ENCODE measurements around the gene ATP11A.

ATP11A gene

DNA sequence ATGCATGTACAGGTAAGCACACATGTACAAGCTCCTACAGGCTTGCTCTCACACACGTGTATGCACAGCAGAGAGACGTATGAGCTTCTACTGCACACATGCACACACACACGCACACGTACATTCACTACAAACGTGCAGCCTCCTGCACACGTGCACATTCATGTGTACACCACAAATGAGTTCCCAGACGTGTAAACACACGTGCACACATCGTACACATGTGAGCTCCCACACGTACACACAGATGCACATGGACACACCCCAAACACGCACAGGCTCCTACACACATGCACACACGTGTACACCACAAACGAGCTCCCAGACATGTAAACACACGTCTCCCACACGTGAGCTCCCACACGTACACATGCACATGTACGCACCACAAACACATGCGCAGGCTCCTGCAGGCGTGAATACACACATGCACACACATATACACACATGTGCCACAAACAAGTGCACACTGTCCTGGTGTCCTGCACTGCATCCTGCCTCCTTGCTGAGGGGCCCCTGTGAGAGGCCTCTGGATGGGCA, 195.5 kb downstream of the ATP11A start:
- CTCF ChIA-PET, result interaction anchor here (0.7 to 1.2 kb wide), 2 partner anchors 10 to 12 kb away, joined by 3 to 4 read pairs; no protein-coding TSS in a partner anchor
- Histone ChIP-seq H3K27ac (ENCODE audit: extremely low read depth, low read depth, low read length) (no peak overlapping the region), H3K36me3 (ENCODE audit: control insufficient read depth in 2 of 2, insufficient read depth in 1 of 2, low read length in 2 of 2) (peaks cover 0 to 14% of the 10 kb centered on the region in 2 experiments; a peak in 1 of 3 replicates), H3K9me3 (ENCODE audit: control insufficient read depth, insufficient read depth, low read depth, low read length) (no peaks in the 10 kb centered on the region), H3K4me3 (ENCODE audit: low read depth, low read length) (no peak overlapping the region), H3K4me1 (ENCODE audit: control insufficient read depth, insufficient read depth, low read length) (no peaks in the 10 kb centered on the region)
- POLR2A ChIA-PET, result no interaction called here
- TF ChIP-seq ZNF792 (tag by site-specific recombination; IDR thresholded peaks at IDR 0.05) (no peak), ZNF555 (tag by site-specific recombination; conservative IDR thresholded peaks at IDR 0.05) (no peak), ZNF169 (tag by site-specific recombination; IDR thresholded peaks at IDR 0.05) (no peak), ZNF132 (tag by site-specific recombination; IDR thresholded peaks at IDR 0.05; ENCODE audit: borderline replicate concordance) (no peak), ZFHX2 (tag by site-specific recombination; conservative IDR thresholded peaks at IDR 0.05) (no peak), ZNF324 (tag by site-specific recombination; IDR thresholded peaks at IDR 0.05) (no peak)
- TF ChIP-seq, protein P1, sequence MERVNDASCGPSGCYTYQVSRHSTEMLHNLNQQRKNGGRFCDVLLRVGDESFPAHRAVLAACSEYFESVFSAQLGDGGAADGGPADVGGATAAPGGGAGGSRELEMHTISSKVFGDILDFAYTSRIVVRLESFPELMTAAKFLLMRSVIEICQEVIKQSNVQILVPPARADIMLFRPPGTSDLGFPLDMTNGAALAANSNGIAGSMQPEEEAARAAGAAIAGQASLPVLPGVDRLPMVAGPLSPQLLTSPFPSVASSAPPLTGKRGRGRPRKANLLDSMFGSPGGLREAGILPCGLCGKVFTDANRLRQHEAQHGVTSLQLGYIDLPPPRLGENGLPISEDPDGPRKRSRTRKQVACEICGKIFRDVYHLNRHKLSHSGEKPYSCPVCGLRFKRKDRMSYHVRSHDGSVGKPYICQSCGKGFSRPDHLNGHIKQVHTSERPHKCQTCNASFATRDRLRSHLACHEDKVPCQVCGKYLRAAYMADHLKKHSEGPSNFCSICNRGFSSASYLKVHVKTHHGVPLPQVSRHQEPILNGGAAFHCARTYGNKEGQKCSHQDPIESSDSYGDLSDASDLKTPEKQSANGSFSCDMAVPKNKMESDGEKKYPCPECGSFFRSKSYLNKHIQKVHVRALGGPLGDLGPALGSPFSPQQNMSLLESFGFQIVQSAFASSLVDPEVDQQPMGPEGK (tag by site-specific recombination; IDR thresholded peaks at IDR 0.05), result no peak
- TF ChIP-seq, protein P2, sequence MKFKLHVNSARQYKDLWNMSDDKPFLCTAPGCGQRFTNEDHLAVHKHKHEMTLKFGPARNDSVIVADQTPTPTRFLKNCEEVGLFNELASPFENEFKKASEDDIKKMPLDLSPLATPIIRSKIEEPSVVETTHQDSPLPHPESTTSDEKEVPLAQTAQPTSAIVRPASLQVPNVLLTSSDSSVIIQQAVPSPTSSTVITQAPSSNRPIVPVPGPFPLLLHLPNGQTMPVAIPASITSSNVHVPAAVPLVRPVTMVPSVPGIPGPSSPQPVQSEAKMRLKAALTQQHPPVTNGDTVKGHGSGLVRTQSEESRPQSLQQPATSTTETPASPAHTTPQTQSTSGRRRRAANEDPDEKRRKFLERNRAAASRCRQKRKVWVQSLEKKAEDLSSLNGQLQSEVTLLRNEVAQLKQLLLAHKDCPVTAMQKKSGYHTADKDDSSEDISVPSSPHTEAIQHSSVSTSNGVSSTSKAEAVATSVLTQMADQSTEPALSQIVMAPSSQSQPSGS (tag by site-specific recombination; IDR thresholded peaks at IDR 0.05; ENCODE audit: low read depth), result no peak
- TF ChIP-seq, protein P3, sequence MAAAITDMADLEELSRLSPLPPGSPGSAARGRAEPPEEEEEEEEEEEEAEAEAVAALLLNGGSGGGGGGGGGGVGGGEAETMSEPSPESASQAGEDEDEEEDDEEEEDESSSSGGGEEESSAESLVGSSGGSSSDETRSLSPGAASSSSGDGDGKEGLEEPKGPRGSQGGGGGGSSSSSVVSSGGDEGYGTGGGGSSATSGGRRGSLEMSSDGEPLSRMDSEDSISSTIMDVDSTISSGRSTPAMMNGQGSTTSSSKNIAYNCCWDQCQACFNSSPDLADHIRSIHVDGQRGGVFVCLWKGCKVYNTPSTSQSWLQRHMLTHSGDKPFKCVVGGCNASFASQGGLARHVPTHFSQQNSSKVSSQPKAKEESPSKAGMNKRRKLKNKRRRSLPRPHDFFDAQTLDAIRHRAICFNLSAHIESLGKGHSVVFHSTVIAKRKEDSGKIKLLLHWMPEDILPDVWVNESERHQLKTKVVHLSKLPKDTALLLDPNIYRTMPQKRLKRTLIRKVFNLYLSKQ (tag by site-specific recombination; IDR thresholded peaks at IDR 0.05; ENCODE audit: borderline replicate concordance), result no peak

DNA sequence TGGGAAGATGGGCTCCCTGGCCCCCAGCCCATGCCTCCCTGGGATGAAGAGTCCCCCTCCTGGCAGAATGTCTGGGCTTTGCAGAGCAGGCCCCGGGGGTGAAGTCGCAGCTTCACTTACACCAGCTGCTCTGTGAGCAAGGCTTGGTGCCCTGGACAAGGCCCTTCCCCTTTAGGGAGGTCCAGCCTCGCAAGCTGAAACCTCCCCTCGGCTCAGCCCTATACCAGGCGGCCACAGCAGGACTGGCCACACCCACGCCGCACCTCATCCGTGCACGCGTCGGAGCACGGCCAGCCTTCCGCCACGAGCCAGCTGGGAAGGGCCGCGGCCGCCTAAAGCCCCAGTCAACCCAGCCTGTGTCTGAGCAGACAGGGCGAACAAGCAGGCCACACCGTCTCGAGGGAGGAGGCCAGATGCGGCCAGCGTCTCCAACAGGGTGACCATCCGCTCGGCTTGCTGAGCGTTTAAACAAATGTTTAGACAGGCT, 196.0 kb downstream of the ATP11A start:
- H3K4me3 ChIP-seq (ENCODE audit: low read depth, low read length), result no peak overlapping the region
- H3K4me1 ChIP-seq (ENCODE audit: control insufficient read depth, insufficient read depth, low read length), result no peaks in the 10 kb centered on the region
- peaks cover 0 to 9% of the 10 kb centered on the region in 2 experiments; a peak in 1 of 3 replicates for H3K36me3 ChIP-seq (ENCODE audit: control insufficient read depth in 2 of 2, insufficient read depth in 1 of 2, low read length in 2 of 2)
- H3K27ac ChIP-seq (ENCODE audit: extremely low read depth, low read depth, low read length), result no peak overlapping the region
- ChIA-PET CTCF (interaction anchor here (0.7 to 2.2 kb wide), 4 partner anchors 11 to 264 kb away, joined by 3 to 6 read pairs (median 4); no protein-coding TSS in a partner anchor), POLR2A (no interaction called here)
- H3K9me3 ChIP-seq (ENCODE audit: control insufficient read depth, insufficient read depth, low read depth, low read length), result no peaks in the 10 kb centered on the region
- TF ChIP-seq ZNF335 (tag by site-specific recombination; conservative IDR thresholded peaks at IDR 0.05) (peak; percentile 41; the same call in 1 of the 2 replicates), ZBTB17 (tag by site-specific recombination; IDR thresholded peaks at IDR 0.05) (peak; percentile 39; the same call in 1 of the 2 replicates), FEZF1 (tag by site-specific recombination; IDR thresholded peaks at IDR 0.05) (peak; percentile 32; the same call in 1 of the 2 replicates), ZNF175 (tag by site-specific recombination; IDR thresholded peaks at IDR 0.05) (no peak), ZNF600 (tag by site-specific recombination; IDR thresholded peaks at IDR 0.05) (peak; percentile 85), KLF9 (tag by site-specific recombination; IDR thresholded peaks at IDR 0.05; ENCODE audit: low read depth) (peak; percentile 87), ZNF555 (tag by site-specific recombination; conservative IDR thresholded peaks at IDR 0.05) (no peak), KLF1 (tag by site-specific recombination; IDR thresholded peaks at IDR 0.05) (peak; percentile 93), EGR2 (tag by site-specific recombination; IDR thresholded peaks at IDR 0.05; ENCODE audit: low read depth) (peak; percentile 24; the same call in 1 of the 2 replicates), SP3 (tag by site-specific recombination; IDR thresholded peaks at IDR 0.05) (peak; percentile 72), WT1 (tag by site-specific recombination; IDR thresholded peaks at IDR 0.05) (0 out of 2 replicates have a peak, but pooled peaks have one; percentile 30), ZNF341 (tag by site-specific recombination; IDR thresholded peaks at IDR 0.05; ENCODE audit: low read depth) (peak; percentile 30), ZNF544 (tag by site-specific recombination; IDR thresholded peaks at IDR 0.05) (no peak), KLF8 (tag by site-specific recombination; IDR thresholded peaks at IDR 0.05) (peak; percentile 16; the same call in 1 of the 2 replicates), SP2 (tag by site-specific recombination; IDR thresholded peaks at IDR 0.05) (peak; percentile 81)
- TF ChIP-seq, protein P4, sequence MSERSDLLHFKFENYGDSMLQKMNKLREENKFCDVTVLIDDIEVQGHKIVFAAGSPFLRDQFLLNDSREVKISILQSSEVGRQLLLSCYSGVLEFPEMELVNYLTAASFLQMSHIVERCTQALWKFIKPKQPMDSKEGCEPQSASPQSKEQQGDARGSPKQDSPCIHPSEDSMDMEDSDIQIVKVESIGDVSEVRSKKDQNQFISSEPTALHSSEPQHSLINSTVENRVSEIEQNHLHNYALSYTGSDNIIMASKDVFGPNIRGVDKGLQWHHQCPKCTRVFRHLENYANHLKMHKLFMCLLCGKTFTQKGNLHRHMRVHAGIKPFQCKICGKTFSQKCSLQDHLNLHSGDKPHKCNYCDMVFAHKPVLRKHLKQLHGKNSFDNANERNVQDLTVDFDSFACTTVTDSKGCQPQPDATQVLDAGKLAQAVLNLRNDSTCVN (tag by site-specific recombination; optimal IDR thresholded peaks at IDR 0.05), result peak; percentile 60
- TF ChIP-seq, protein P5, sequence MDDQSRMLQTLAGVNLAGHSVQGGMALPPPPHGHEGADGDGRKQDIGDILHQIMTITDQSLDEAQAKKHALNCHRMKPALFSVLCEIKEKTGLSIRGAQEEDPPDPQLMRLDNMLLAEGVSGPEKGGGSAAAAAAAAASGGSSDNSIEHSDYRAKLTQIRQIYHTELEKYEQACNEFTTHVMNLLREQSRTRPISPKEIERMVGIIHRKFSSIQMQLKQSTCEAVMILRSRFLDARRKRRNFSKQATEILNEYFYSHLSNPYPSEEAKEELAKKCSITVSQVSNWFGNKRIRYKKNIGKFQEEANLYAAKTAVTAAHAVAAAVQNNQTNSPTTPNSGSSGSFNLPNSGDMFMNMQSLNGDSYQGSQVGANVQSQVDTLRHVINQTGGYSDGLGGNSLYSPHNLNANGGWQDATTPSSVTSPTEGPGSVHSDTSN (CRISPR knock-in tag; IDR thresholded peaks at IDR 0.05), result no peak
- TF ChIP-seq, protein P6, sequence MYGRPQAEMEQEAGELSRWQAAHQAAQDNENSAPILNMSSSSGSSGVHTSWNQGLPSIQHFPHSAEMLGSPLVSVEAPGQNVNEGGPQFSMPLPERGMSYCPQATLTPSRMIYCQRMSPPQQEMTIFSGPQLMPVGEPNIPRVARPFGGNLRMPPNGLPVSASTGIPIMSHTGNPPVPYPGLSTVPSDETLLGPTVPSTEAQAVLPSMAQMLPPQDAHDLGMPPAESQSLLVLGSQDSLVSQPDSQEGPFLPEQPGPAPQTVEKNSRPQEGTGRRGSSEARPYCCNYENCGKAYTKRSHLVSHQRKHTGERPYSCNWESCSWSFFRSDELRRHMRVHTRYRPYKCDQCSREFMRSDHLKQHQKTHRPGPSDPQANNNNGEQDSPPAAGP (tag by site-specific recombination; IDR thresholded peaks at IDR 0.05), result 0 out of 2 replicates have a peak, but pooled peaks have one; percentile 31

All from HEK293 (cell line).